Measurements from ENCODE around the gene ACADVL. TPM values are rescaled to one million over a fixed set of nuclear protein-coding genes. Genes with fewer than 3 reads are reported as not detected.

ACADVL gene
- total RNA-seq, 1 donor from 2014 or later: 215 TPM

GRCh38 chr17:7195971-7196370 lies 23.8 kb upstream of the ACADVL start:
- Mint-ChIP-seq H3K4me1 (no peaks in the 10 kb centered on the region), H3K9me3 (no peaks in the 10 kb centered on the region), H3K4me3 (no peak overlapping the region), H3K27me3 (ENCODE audit: low read depth) (no peaks in the 10 kb centered on the region), H3K27ac (ENCODE audit: unreplicated experiment) (no peak overlapping the region), H3K36me3 (ENCODE audit: low read depth) (peaks cover under 1% of the 10 kb centered on the region)
- TF ChIP-seq CTCF (conservative IDR thresholded peaks at IDR 0.05): no peak
- DNase-seq (ENCODE audit: low read depth, low spot score): no peak

- Mint-ChIP-seq H3K27ac (ENCODE audit: unreplicated experiment) (peak overlapping the region; percentile 43), H3K27me3 (ENCODE audit: low read depth) (no peaks in the 10 kb centered on the region), H3K9me3 (no peaks in the 10 kb centered on the region), H3K4me3 (no peak overlapping the region), H3K36me3 (ENCODE audit: low read depth) (peaks cover 3% of the 10 kb centered on the region), H3K4me1 (no peaks in the 10 kb centered on the region)
- no peak for DNase-seq (ENCODE audit: low read depth, low spot score)
- no peak for TF ChIP-seq CTCF (conservative IDR thresholded peaks at IDR 0.05)
These were observed 22.9 kb upstream of the ACADVL start for GRCh38 chr17:7196651-7197401.

GRCh38 chr17:7203391-7203790 lies 16.3 kb upstream of the ACADVL start:
- peaks cover 6% of the 10 kb centered on the region for H3K36me3 Mint-ChIP-seq (ENCODE audit: low read depth)
- no peak overlapping the region for H3K4me3 Mint-ChIP-seq
- no peak for TF ChIP-seq CTCF (conservative IDR thresholded peaks at IDR 0.05)
- peaks cover 41% of the 10 kb centered on the region for H3K4me1 Mint-ChIP-seq
- DNase-seq (ENCODE audit: low read depth, low spot score): no peak
- no peak overlapping the region for H3K27ac Mint-ChIP-seq (ENCODE audit: unreplicated experiment)
- no peaks in the 10 kb centered on the region for H3K9me3 Mint-ChIP-seq
- no peaks in the 10 kb centered on the region for H3K27me3 Mint-ChIP-seq (ENCODE audit: low read depth)

- Mint-ChIP-seq H3K36me3 (ENCODE audit: low read depth) (peaks cover 6% of the 10 kb centered on the region), H3K27me3 (ENCODE audit: low read depth) (no peaks in the 10 kb centered on the region), H3K4me3 (peak overlapping the region; percentile 90), H3K27ac (ENCODE audit: unreplicated experiment) (peak overlapping the region; percentile 67), H3K9me3 (no peaks in the 10 kb centered on the region), H3K4me1 (peaks cover 45% of the 10 kb centered on the region)
- DNase-seq (ENCODE audit: low read depth, low spot score): no peak
- no peak for TF ChIP-seq CTCF (conservative IDR thresholded peaks at IDR 0.05)
These were observed 15.4 kb upstream of the ACADVL start for GRCh38 chr17:7204336-7204735.

- Mint-ChIP-seq H3K27me3 (ENCODE audit: low read depth) (no peaks in the 10 kb centered on the region), H3K27ac (ENCODE audit: unreplicated experiment) (peak overlapping the region; percentile 93), H3K4me1 (peaks cover 46% of the 10 kb centered on the region), H3K4me3 (peak overlapping the region; percentile 90), H3K36me3 (ENCODE audit: low read depth) (peaks cover 6% of the 10 kb centered on the region), H3K9me3 (no peaks in the 10 kb centered on the region)
- DNase-seq (ENCODE audit: low read depth, low spot score): peak; percentile 92
- TF ChIP-seq CTCF (conservative IDR thresholded peaks at IDR 0.05): no peak
These were observed 14.8 kb upstream of the ACADVL start for GRCh38 chr17:7204828-7205461.

All from neural crest cell (in vitro differentiated cells).